Activated CD4-positive, alpha-beta T cell treated with anti-CD3 and anti-CD28 coated beads, Interleukin-2, Interleukin-4, amounts not matched to agents 100 ng/mL and 50 ng/mL, durations not matched to agents 16 hours and 8 hours (primary cell): ENCODE measurements around the gene INSR.
A peak's percentile ranks its signal among the peaks of the same experiment; 100 is the strongest.
"Not testable (repeated sequence)": the region's sequence is repeated elsewhere in the genome, so short reads cannot be mapped to it uniquely, and the experiment has no call there.

ENCODE experiments used
- DNase-seq: peaks from one replicate; pipeline ENCODE4 v3.0.0-alpha.2; 2020; ENCODE audit warnings: low spot score

INSR gene

GRCh38 chr19:7224209-7224686 is 70.0 kb downstream of the INSR start:
- no peak for DNase-seq

DNA sequence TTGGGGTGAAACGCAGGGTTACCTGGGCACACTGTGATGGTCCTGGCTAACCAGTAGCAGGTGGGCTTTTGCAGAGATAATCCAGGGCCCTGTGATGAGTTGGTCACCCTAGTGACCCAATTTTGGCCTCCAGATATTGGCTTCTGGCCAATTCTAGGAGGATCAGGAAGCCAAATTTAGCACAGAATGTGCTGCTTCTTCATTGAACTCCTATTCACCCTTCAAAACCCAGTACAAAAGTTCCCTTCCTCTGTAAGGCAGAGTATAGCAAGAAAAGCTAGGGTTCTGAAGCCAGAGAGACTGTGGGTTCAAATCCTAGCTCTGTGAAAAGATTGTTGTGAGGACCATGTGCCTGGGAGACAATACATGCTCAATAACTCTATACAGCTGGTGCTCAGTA is 70.8 kb downstream of the INSR start:
- DNase-seq, result no peak

GRCh38 chr19:7219056-7219455 is 75.2 kb downstream of the INSR start:
- no peak for DNase-seq

DNA sequence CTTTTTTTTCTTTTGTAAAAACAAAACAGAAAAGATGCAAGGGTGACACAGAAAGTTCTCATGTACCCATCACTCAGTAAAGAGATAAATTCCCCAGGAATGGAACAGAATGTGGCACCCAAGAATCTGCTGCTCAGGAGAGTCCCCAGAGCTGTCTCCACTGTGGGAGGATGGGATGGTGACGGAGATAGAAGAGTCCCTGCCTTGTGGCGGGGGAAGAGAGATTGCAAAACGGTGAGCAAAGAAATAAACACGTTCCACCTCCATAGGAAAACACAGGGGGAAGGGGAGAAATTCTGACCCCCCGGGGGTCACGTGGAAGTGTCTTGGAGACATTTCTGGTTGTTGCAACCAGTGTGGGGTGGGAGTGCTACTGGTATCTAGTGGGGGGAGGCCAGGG is 76.4 kb downstream of the INSR start:
- no peak for DNase-seq

DNA sequence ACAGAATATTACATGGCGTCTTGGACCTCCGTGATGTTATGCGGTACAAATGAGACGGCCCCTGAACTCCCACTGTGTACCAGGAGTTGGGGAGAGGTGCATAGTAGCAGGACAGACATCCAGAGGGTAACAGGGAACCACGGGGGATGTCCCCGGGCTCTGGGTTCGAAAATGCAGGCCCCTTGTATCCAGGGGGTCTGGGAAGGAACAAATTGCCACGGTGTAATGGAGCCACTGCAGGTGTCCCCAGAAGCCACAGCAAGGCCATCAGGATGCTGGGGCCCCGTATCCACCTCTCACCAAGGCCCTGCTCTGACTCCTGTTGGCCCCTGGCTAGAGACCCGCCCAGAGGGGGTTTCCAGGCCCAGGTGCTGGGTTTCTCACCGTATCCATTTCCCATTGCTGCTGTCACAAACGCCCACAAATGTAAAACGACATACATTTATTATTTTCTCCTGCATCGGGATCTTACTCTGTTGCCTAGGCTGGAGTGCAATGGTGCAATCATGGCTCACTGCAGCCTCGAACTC is 77.8 kb downstream of the INSR start:
- DNase-seq, result no peak

GRCh38 chr19:7215176-7215575 is 79.0 kb downstream of the INSR start:
- no peak for DNase-seq

- no peak for DNase-seq
Observed at GRCh38 chr19:7214324-7215089, 79.7 kb downstream of the INSR start.

DNA sequence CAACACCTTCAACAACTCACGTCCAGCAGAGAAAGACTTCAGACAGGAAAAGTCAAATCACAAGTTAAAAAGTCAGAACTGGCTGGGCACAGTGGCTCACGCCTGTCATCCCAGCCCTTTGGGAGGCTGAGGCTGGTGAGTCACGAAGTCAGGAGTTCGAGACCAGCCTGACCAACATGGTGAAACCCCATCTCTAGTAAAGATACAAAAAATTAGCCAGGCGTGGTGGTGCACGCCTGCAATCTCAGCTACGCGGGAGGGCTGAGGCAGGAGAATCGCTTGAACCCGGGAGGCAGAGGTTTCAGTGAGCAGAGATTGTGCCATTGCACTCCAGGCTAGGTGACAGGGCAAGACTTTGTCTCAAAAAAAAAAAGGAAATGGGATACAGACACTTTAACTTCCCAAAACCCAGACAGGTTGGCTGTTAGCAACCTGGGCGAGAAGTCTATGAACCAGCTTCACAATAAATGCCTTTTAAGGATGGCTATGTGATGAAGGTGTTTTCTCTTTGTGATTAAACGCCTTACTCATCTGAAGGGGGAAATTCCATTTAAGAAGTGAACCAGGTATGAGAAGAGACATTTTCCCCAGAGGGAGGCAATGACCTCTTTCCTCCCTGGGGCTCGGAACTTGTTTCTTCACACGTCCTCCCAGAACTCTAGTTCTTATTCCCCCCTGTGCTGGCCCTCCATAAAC is 80.4 kb downstream of the INSR start:
- DNase-seq, result no peak

GRCh38 chr19:7211191-7211951 is 82.8 kb downstream of the INSR start:
- no peak for DNase-seq

DNA sequence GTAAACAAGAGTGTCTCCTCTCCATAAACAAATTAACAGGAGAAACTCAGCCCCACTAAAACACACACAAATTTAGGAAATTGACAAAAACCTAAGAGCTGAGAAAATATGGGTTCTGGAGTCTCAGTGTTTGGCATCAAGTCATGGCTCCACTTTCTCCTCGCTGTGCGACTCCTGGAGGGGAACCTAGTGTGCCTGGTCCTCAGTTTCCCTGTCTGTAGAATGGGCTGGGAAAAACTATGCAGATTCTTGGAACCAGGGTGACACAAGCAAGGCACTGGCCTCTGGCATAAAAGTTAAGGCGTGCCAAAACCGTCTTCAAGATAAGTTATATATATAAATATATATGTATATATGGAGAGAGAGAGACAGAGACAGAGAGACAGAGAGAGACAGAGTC is 83.9 kb downstream of the INSR start:
- no peak for DNase-seq

DNA sequence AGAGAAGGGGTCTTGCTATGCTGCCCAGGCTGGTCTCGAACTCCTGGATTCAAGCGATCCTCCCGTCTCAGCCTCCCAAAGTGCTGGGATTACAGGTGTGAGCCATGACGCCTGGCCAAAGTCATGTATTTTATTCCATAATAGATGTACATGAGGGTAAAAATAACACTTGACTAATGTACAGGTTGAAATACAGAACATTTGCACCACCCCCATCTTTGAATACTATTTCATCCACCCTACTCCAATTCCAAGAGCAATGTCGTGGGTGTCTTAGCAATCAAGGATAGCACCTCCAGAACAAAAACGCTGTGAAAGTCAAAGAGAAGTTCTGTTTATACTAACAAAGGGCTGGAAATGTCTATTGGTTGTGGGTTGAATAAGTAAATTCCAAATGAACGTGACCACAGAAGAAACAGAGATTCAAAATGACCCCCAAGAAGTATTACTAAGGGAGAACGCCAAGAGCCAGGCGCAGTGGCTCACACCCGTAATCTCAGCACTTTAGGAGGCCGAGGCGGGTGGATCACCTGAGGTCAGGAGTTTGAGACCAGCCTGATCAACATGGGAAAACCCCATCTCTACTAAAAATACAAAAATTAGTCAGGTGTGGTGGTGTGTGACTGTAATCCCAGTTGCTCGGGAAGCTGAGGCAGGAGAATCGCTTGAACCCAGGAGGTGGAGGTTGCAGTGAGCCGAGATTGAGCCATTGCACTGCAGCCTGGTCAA is 84.5 kb downstream of the INSR start:
- not testable (repeated sequence) for DNase-seq

- DNase-seq, result not testable (repeated sequence)
Observed at GRCh38 chr19:7209036-7209435, 85.2 kb downstream of the INSR start.

- DNase-seq, result no peak
Observed at GRCh38 chr19:7203332-7203731, 90.9 kb downstream of the INSR start.

- DNase-seq, result no peak
Observed at GRCh38 chr19:7202888-7203287, 91.3 kb downstream of the INSR start.

GRCh38 chr19:7200736-7201135 is 93.5 kb downstream of the INSR start:
- no peak for DNase-seq

- DNase-seq, result no peak
Observed at GRCh38 chr19:7199613-7200533, 94.3 kb downstream of the INSR start.

- peak; percentile 90 for DNase-seq
Observed at GRCh38 chr19:7197760-7198696, 96.2 kb downstream of the INSR start.

GRCh38 chr19:7197119-7197759 is 97.0 kb downstream of the INSR start:
- DNase-seq, result peak; percentile 79

DNA sequence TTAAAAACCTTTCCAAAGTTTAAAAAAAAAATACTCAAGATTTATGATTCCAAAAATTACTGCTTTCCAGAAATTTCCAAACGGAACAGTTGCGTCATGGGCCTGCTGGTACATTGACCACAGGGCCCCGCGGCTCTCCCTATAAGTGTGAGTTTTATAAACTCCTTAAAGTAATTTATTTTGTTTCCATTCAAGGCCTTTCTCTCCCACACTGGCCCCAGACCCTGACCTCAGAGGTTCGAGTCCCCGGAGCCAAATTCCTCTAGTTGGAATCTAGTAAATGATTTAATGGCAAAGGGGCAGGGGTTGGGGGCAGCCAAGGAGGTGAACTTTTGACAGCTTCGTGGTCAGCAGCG is 97.5 kb downstream of the INSR start:
- no peak for DNase-seq
